GM19035 (cell line): Measurements from ENCODE around the gene KIF18B.

ENCODE experiments used
- ATAC-seq: cut with Tn5 transposase; IDR thresholded peaks from one replicate; pipeline ENCODE4 v1.9.1; 2021; ENCODE audit not compliant: unreplicated experiment

The KIF18B gene

GRCh38 chr17:44884941-44885340, 62.6 kb downstream of the KIF18B start:
- ATAC-seq = no peak

- ATAC-seq = no peak
Observed at GRCh38 chr17:44881145-44881544, 66.4 kb downstream of the KIF18B start.

- ATAC-seq = no peak
Observed at GRCh38 chr17:44880062-44880461, 67.5 kb downstream of the KIF18B start.

GRCh38 chr17:44879376-44879775, 68.2 kb downstream of the KIF18B start:
- ATAC-seq = no peak

- no peak for ATAC-seq
Observed at GRCh38 chr17:44878627-44879221, 68.8 kb downstream of the KIF18B start.

- ATAC-seq = no peak
Observed at GRCh38 chr17:44877121-44877520, 70.5 kb downstream of the KIF18B start.

GRCh38 chr17:44875761-44876160, 71.8 kb downstream of the KIF18B start:
- no peak for ATAC-seq
